Fibroblast of villous mesenchyme (primary cell): Measurements from ENCODE around the gene FXYD1. TPM values are rescaled to one million over a fixed set of nuclear protein-coding genes. Genes with fewer than 3 reads are reported as not detected.

Experiments
- DNase-seq: peaks from one replicate; pipeline ENCODE4 v3.0.0-alpha.2; 2010; ENCODE audit warnings: low read depth
- H3K4me3 ChIP-seq: 2 replicates; pipeline ENCODE4 v1.5.1; 2011; ENCODE audit warnings: low read depth, mild to moderate bottlenecking, low read length
- CTCF ChIP-seq: IDR thresholded peaks from 2 replicates; pipeline ENCODE4 v1.5.1; 2012; ENCODE audit warnings: low read depth, mild to moderate bottlenecking, low read length; ENCODE audit not compliant: insufficient read depth
- total RNA-seq: library from RNA; depleted of rRNA; stranded (reverse); fragments of >200 nt; gene quantifications from 2 replicates; pipeline ENCODE4 v1.2.3, GENCODE V29; 2012

Gene FXYD1
- total RNA-seq, 1 donor: not detected

GRCh38 chr19:35140962-35141836, 2.6 kb downstream of the FXYD1 start:
- TF ChIP-seq CTCF: peak; percentile 44
- H3K4me3 ChIP-seq: peak overlapping the region; percentile 5
- DNase-seq: peak; percentile 92

- no peak for TF ChIP-seq CTCF
- H3K4me3 ChIP-seq: no peak overlapping the region
- no peak for DNase-seq
Measured at GRCh38 chr19:35141837-35142605, 3.4 kb downstream of the FXYD1 start.

GRCh38 chr19:35142606-35143230, 4.1 kb downstream of the FXYD1 start:
- peak; percentile 29 for DNase-seq
- H3K4me3 ChIP-seq: no peak overlapping the region

GRCh38 chr19:35143231-35143715, 4.6 kb downstream of the FXYD1 start, which contains the start of gene FXYD7:
Gene FXYD7, plus strand, starts transcription at chr19:35143255. Its CDS starts 79 bp downstream, at chr19:35143334.
- no peak within 1 kb of the TSS for H3K4me3 ChIP-seq
- peak; percentile 2 for TF ChIP-seq CTCF
- no peak for DNase-seq

More at GRCh38 chr19:35142606-35143230, 4.1 kb downstream of the FXYD1 start:
- TF ChIP-seq CTCF: peak; percentile 38

GRCh38 chr19:35143818-35144217, 5.2 kb downstream of the FXYD1 start:
- DNase-seq: no peak
- no peak overlapping the region for H3K4me3 ChIP-seq
- TF ChIP-seq CTCF: no peak

- no peak for TF ChIP-seq CTCF
- H3K4me3 ChIP-seq: no peak overlapping the region
- no peak for DNase-seq
Measured at GRCh38 chr19:35144259-35144599, 5.6 kb downstream of the FXYD1 start.
